ENCODE results near the gene FOXQ1. TPM values are rescaled to one million over a fixed set of nuclear protein-coding genes. Genes with fewer than 3 reads are reported as not detected.

FOXQ1 gene
- total RNA-seq, 2 experiments from 2014 or later, result not detected

DNA sequence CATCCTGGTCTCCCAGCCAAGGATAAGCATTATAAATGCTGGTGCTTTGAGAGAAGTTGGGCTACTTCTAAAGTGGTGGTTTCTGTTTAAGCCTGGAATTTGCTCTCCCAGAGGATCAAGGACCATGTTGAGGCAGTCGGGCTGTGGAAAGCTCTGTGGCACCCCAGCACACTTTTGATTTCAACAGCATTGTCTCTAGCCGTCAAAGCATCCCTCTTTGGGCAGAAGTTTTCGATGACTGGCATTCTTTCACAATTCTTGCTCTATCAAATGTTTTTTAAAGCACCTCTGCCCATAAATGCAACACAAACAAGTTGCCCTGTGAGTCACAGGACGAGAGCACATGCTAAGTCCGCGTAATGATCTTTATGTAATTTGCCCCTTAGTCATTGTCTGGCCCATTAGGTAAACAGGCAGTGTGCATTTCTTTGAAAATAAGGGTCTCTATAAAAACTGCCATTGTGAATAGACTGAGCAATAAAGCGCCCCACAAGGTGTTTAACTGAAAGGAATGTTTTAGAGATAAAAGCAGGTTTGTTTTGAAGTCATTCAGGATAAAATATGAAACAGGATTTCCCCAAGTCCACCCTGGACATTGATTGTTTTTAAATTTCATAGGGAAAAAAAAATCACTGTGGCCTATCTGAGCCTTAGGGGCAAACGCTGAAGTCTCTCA is 44.7 kb upstream of the FOXQ1 start:
- TF ChIP-seq EZH2phosphoT487 (IDR thresholded peaks at IDR 0.05; ENCODE audit: borderline replicate concordance, low read depth, low read length) (no peak), CTCF (conservative IDR thresholded peaks at IDR 0.05; ENCODE audit: low read length) (no peak)
- H3K4me1 ChIP-seq (ENCODE audit: insufficient read depth, low read length, poor library complexity, severe bottlenecking), result no peaks in the 10 kb centered on the region
- no peak for DNase-seq (ENCODE audit: low spot score)
- no peaks in the 10 kb centered on the region for H3K9me2 ChIP-seq (ENCODE audit: insufficient read depth, low read length)
- BruUV-seq (replicated peaks), result no TSS peak
- no peaks in the 10 kb centered on the region for H3K9me3 ChIP-seq (ENCODE audit: low read length)
- ChIA-PET CTCF (ENCODE audit: unreplicated experiment) (interaction anchor here (0.6 kb wide), 1 partner anchor 824 kb away, joined by 3 read pairs; no protein-coding TSS in a partner anchor), POLR2A (no interaction called here)
- H2AFZ ChIP-seq (ENCODE audit: low read length), result no peak overlapping the region
- no peak overlapping the region for H3K4me3 ChIP-seq (ENCODE audit: low read depth, low read length, poor library complexity, severe bottlenecking)
- no peak overlapping the region for H3K27ac ChIP-seq (ENCODE audit: low read depth, low read length, poor library complexity, severe bottlenecking)
- H4K20me1 ChIP-seq (ENCODE audit: insufficient read depth, low read length), result no peaks in the 10 kb centered on the region
- H3K4me2 ChIP-seq (ENCODE audit: low read length), result no peak overlapping the region
- H3K36me3 ChIP-seq (ENCODE audit: insufficient read depth, low read length), result no peaks in the 10 kb centered on the region
- H3K79me2 ChIP-seq (ENCODE audit: insufficient read depth, low read depth, low read length), result no peaks in the 10 kb centered on the region
- intact Hi-C loops (cut with micrococcal nuclease; ENCODE audit: unreplicated experiment), result no loop called here

DNA sequence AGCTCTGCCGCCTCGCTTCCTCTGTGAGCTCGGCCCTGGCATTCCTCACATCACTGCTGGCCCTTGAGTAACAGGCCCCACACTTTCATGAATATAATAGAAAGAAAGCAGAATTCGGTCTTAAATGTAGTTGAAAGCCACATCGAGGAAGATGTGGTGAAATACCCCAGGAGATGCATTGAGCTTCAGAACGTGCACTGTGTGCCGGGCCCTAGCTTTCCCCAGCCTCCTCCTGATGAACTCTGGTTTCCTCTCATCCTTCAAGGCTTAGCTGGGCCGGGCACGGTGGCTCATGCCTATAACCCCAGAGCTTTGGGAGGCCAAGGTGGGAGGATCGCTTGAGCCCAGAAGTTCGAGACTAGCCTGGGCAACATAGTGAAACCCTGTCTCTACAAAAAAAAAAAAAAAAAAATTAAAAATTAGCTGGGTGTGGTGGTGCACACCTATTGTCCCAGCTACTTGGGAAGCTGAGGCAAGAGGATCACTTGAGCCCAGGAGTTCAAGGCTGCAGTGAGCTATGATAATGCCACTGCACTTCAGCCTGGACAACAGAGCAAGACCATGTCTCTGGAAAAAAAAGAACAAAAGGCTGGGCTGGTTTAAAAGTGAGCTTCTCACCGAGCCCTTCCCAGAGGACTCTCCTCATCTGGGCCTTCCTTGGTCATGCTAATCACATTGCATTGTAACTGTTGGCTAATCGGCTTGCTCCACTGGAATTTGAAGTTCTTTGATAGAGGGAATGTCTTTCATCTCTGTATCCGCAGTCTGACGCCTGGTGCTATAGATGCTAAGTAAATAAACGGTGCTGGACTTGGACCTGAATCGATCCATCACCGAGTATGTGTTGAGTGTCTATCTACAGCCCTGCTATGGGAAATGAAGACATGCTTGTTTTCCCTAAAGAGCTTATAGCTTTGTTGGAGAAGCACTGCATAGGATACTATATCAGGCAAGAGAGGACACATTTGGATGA is 43.8 kb upstream of the FOXQ1 start:
- no peak overlapping the region for H2AFZ ChIP-seq (ENCODE audit: low read length)
- H4K20me1 ChIP-seq (ENCODE audit: insufficient read depth, low read length), result no peaks in the 10 kb centered on the region
- no peaks in the 10 kb centered on the region for H3K9me2 ChIP-seq (ENCODE audit: insufficient read depth, low read length)
- no peaks in the 10 kb centered on the region for H3K9me3 ChIP-seq (ENCODE audit: low read length)
- intact Hi-C loops (cut with micrococcal nuclease; ENCODE audit: unreplicated experiment), result no loop called here
- ChIA-PET POLR2A (interaction anchor here (1.3 kb wide), 1 partner anchor 9 kb away, joined by 4 read pairs; no protein-coding TSS in a partner anchor), CTCF (ENCODE audit: unreplicated experiment) (no interaction called here)
- no peak overlapping the region for H3K4me2 ChIP-seq (ENCODE audit: low read length)
- H3K36me3 ChIP-seq (ENCODE audit: insufficient read depth, low read length), result no peaks in the 10 kb centered on the region
- TF ChIP-seq CTCF (conservative IDR thresholded peaks at IDR 0.05; ENCODE audit: low read length) (no peak), EZH2phosphoT487 (IDR thresholded peaks at IDR 0.05; ENCODE audit: borderline replicate concordance, low read depth, low read length) (no peak)
- no peaks in the 10 kb centered on the region for H3K4me1 ChIP-seq (ENCODE audit: insufficient read depth, low read length, poor library complexity, severe bottlenecking)
- no peak overlapping the region for H3K4me3 ChIP-seq (ENCODE audit: low read depth, low read length, poor library complexity, severe bottlenecking)
- H3K79me2 ChIP-seq (ENCODE audit: insufficient read depth, low read depth, low read length), result no peaks in the 10 kb centered on the region
- H3K27ac ChIP-seq (ENCODE audit: low read depth, low read length, poor library complexity, severe bottlenecking), result no peak overlapping the region
- DNase-seq (ENCODE audit: low spot score), result no peak
- BruUV-seq (replicated peaks), result no TSS peak
